ENCODE measurements around the gene PLPPR4.

The PLPPR4 gene

DNA sequence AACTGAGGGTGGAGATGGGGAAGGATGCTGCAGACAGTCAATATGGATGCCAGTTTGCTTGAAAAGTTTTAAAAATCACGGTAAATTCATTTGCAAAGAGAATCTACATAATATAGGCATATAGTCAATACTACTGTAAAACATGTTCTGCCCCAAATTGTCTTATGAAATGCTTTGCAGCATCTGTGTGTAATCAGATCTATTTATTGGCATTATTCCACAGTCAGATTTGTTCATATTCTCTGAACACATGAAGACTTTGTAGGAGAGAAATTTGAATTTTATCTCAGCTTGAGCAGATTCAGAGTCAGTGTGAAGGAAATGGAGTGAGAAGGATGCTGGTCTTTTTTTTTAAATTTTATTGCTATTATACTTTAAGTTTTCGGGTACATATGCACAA is 88.5 kb downstream of the PLPPR4 start:
- DNase-seq, result no peak

- no peak for DNase-seq
These were observed 94.5 kb downstream of the PLPPR4 start for GRCh38 chr1:99358770-99359169.

Measured in NCI-H1694 treated with DMSO at 0.1 percent for 48 hours (cell line).